Bronchus fibroblast of lung (primary cell): ENCODE measurements around the gene TYRP1. TPM values are rescaled to one million over a fixed set of nuclear protein-coding genes. Genes with fewer than 3 reads are reported as not detected.

ENCODE experiments used
- total RNA-seq: library from RNA; depleted of rRNA; stranded (reverse); fragments of >200 nt; gene quantifications from 2 replicates; pipeline ENCODE4 v1.2.3, GENCODE V29; 2015

Gene TYRP1, protein sequence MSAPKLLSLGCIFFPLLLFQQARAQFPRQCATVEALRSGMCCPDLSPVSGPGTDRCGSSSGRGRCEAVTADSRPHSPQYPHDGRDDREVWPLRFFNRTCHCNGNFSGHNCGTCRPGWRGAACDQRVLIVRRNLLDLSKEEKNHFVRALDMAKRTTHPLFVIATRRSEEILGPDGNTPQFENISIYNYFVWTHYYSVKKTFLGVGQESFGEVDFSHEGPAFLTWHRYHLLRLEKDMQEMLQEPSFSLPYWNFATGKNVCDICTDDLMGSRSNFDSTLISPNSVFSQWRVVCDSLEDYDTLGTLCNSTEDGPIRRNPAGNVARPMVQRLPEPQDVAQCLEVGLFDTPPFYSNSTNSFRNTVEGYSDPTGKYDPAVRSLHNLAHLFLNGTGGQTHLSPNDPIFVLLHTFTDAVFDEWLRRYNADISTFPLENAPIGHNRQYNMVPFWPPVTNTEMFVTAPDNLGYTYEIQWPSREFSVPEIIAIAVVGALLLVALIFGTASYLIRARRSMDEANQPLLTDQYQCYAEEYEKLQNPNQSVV
- total RNA-seq, result not detected in 2 replicates

DNA sequence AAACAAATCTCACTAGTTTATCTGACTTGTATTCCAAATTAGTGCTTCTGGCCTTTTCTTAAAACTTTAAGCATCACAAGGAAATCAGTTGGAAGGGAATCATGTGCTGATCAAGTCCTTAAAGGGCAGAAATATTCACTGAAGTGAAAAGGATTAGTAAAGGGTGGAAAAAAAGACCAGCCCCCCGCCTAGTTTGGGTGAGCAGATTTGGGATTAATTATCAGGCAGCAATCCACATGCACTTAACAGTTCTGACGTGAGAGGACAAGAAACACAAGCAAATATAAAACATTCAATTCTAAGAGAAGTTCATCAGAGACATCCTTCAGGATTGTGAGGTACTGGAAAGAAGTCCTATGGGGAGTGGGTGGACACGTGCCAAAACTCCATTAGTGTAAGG is at the start of gene TYRP1:
TYRP1 (plus strand) TSS at position 245 of the 400 bp plus-strand sequence. CDS start 612 bp downstream, outside the sequence.

Other genes starting within 250 kb of the TYRP1 start
- 12.8 and 14.6 TPM in 2 replicates for gene LURAP1L, start 81.6 kb downstream of the TYRP1 start, total RNA-seq